K562 (cell line): ENCODE data around the gene ZNF74.

ENCODE experiments used
- MAZ ChIP-seq, 2 experiments: fragments of 450-650 bp in 1 of 2; sonication (generic) in 1 of 2; formaldehyde crosslinking; IDR thresholded peaks in 1 of 2; conservative IDR thresholded peaks in 1 of 2; 2 replicates each; pipeline versions ENCODE4 v1.4.0 to v1.5.0; 2020; ENCODE audit warnings: mild to moderate bottlenecking in 1 of 2, missing genetic modification reagents in 1 of 2
- PRPF4 ChIP-seq: fragments of 200-400 bp; formaldehyde crosslinking; IDR thresholded peaks from one replicate; pipeline ENCODE4 v1.6.1; 2017; ENCODE audit warnings: low read length, low read depth, mild to moderate bottlenecking; ENCODE audit not compliant: insufficient read depth, poor library complexity, severe bottlenecking
- SMARCE1 ChIP-seq: fragments of 450-650 bp; IDR thresholded peaks from 2 replicates; pipeline ENCODE4 v1.7.1; 2016; ENCODE audit warnings: mild to moderate bottlenecking
- TF ChIP-seq, protein P1 (sequence below): fragments of 150-350 bp; IDR thresholded peaks from 2 replicates; pipeline ENCODE4 v1.6.1; 2014; ENCODE audit warnings: low read depth, mild to moderate bottlenecking, low read length, borderline replicate concordance
- TF ChIP-seq, protein P2 (sequence below): fragments of 200-800 bp; sonication (Bioruptor generic); IDR thresholded peaks from 2 replicates; pipeline ENCODE4 v1.6.1; 2016; ENCODE audit warnings: missing genetic modification characterization, missing compliant biosample characterization

DNA sequence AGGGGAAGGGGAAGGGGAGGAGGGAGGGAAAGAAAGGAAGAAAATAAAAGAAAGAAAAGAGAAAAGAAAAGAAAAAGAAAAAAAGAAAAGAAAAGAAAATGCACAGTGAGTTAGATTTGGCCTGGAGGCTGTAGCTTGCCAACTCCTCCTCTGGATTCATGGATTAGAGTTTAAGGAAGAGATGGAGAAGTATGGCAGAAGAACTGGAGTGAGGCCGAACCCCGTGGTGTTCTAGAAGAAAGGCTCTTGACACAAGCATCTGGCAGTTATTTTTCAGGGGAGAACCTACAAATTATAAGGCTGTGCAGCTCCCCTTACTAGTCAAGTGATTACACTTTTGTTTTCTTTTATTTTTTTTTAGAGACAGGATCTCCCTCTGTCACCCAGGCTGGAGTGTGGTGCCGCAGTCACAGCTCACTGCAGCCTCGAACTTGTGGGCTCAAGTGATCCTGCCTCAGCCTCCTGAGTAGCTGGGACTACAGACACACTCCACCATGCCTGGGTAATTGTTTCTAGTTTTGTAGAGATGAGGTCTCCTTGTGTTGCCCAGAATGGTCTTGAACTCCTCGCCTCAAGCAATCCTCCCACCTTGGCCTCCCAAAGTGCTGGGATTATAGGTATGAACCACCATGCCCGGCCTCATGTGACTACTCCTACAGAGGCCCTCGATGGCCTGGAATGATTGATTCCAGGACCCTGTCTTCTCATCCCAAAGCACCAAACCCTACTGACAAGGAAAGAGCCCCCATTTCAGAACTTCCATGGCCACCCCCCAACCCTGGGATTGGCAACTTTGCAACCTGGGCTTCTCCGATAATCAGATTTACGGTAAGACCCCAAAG is 19.5 kb downstream of the ZNF74 start:
- TF ChIP-seq, protein P1, sequence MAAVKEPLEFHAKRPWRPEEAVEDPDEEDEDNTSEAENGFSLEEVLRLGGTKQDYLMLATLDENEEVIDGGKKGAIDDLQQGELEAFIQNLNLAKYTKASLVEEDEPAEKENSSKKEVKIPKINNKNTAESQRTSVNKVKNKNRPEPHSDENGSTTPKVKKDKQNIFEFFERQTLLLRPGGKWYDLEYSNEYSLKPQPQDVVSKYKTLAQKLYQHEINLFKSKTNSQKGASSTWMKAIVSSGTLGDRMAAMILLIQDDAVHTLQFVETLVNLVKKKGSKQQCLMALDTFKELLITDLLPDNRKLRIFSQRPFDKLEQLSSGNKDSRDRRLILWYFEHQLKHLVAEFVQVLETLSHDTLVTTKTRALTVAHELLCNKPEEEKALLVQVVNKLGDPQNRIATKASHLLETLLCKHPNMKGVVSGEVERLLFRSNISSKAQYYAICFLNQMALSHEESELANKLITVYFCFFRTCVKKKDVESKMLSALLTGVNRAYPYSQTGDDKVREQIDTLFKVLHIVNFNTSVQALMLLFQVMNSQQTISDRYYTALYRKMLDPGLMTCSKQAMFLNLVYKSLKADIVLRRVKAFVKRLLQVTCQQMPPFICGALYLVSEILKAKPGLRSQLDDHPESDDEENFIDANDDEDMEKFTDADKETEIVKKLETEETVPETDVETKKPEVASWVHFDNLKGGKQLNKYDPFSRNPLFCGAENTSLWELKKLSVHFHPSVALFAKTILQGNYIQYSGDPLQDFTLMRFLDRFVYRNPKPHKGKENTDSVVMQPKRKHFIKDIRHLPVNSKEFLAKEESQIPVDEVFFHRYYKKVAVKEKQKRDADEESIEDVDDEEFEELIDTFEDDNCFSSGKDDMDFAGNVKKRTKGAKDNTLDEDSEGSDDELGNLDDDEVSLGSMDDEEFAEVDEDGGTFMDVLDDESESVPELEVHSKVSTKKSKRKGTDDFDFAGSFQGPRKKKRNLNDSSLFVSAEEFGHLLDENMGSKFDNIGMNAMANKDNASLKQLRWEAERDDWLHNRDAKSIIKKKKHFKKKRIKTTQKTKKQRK = no peak
- TF ChIP-seq, protein P2, sequence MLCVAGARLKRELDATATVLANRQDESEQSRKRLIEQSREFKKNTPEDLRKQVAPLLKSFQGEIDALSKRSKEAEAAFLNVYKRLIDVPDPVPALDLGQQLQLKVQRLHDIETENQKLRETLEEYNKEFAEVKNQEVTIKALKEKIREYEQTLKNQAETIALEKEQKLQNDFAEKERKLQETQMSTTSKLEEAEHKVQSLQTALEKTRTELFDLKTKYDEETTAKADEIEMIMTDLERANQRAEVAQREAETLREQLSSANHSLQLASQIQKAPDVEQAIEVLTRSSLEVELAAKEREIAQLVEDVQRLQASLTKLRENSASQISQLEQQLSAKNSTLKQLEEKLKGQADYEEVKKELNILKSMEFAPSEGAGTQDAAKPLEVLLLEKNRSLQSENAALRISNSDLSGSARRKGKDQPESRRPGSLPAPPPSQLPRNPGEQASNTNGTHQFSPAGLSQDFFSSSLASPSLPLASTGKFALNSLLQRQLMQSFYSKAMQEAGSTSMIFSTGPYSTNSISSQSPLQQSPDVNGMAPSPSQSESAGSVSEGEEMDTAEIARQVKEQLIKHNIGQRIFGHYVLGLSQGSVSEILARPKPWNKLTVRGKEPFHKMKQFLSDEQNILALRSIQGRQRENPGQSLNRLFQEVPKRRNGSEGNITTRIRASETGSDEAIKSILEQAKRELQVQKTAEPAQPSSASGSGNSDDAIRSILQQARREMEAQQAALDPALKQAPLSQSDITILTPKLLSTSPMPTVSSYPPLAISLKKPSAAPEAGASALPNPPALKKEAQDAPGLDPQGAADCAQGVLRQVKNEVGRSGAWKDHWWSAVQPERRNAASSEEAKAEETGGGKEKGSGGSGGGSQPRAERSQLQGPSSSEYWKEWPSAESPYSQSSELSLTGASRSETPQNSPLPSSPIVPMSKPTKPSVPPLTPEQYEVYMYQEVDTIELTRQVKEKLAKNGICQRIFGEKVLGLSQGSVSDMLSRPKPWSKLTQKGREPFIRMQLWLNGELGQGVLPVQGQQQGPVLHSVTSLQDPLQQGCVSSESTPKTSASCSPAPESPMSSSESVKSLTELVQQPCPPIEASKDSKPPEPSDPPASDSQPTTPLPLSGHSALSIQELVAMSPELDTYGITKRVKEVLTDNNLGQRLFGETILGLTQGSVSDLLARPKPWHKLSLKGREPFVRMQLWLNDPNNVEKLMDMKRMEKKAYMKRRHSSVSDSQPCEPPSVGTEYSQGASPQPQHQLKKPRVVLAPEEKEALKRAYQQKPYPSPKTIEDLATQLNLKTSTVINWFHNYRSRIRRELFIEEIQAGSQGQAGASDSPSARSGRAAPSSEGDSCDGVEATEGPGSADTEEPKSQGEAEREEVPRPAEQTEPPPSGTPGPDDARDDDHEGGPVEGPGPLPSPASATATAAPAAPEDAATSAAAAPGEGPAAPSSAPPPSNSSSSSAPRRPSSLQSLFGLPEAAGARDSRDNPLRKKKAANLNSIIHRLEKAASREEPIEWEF = no peak
- TF ChIP-seq PRPF4 = no peak
- no peak for TF ChIP-seq MAZ (CRISPR knock-in tag; conservative IDR thresholded peaks at IDR 0.05 in 1 of 2, IDR thresholded peaks at IDR 0.05 in 1 of 2)
- no peak for TF ChIP-seq SMARCE1
